ENCODE measurements around the gene HSP90AB1.

HSP90AB1 gene

DNA sequence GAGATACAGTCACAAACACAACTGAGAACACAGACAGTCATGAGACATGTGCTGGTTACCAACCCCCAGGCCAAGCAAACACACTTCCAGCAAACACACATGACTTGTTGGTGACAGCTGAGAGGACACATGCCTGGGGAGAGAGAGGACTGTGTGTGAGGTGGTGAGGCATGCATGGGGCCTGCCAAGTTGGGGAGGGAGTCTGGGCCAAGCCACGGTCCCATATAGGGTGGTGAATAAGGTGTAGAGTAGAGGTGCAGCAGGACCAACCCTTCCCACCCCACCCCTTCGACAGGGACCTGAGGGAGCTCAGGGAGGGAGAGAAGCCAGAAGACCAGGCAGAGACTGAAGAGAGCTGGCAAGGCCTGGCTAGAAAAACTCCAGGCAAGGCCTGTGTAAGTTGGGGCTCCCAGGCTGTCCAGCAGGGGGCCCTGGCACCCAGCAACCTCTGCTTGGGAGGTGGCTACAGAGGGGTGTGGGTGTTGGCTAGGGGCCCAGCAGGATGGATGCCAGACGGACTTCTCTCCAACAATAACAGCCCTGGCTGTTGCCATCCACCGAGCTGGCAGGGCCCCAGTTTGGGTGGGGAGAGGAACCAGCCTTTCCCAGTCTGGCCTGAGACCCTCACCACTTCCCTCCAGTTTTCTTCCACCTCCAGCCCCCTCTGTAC, 25.5 kb upstream of the HSP90AB1 start (continued):
- 0 out of 2 replicates have a peak, but pooled peaks have one; percentile 17 for TF ChIP-seq ZNF324 (tag by site-specific recombination; IDR thresholded peaks at IDR 0.05)
- TF ChIP-seq ZNF239 (tag by site-specific recombination; IDR thresholded peaks at IDR 0.05): no peak
- no peak for TF ChIP-seq ZNF558 (tag by site-specific recombination; IDR thresholded peaks at IDR 0.05)
- TF ChIP-seq ZIC2 (tag by site-specific recombination; IDR thresholded peaks at IDR 0.05): peak; percentile 68
- no peak for TF ChIP-seq SETDB1 (IDR thresholded peaks at IDR 0.05; ENCODE audit: insufficient read length, low read length)
- peak; percentile 56; the same call in 1 of the 2 replicates for TF ChIP-seq ZFP69B (tag by site-specific recombination; IDR thresholded peaks at IDR 0.05)
- TF ChIP-seq ZNF155 (tag by site-specific recombination; IDR thresholded peaks at IDR 0.05): no peak
- peak; percentile 54; the same call in 1 of the 2 replicates for TF ChIP-seq ZNF366 (tag by site-specific recombination; conservative IDR thresholded peaks at IDR 0.05)
- TF ChIP-seq, protein P1, sequence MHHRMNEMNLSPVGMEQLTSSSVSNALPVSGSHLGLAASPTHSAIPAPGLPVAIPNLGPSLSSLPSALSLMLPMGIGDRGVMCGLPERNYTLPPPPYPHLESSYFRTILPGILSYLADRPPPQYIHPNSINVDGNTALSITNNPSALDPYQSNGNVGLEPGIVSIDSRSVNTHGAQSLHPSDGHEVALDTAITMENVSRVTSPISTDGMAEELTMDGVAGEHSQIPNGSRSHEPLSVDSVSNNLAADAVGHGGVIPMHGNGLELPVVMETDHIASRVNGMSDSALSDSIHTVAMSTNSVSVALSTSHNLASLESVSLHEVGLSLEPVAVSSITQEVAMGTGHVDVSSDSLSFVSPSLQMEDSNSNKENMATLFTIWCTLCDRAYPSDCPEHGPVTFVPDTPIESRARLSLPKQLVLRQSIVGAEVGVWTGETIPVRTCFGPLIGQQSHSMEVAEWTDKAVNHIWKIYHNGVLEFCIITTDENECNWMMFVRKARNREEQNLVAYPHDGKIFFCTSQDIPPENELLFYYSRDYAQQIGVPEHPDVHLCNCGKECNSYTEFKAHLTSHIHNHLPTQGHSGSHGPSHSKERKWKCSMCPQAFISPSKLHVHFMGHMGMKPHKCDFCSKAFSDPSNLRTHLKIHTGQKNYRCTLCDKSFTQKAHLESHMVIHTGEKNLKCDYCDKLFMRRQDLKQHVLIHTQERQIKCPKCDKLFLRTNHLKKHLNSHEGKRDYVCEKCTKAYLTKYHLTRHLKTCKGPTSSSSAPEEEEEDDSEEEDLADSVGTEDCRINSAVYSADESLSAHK (tag by site-specific recombination; IDR thresholded peaks at IDR 0.05): no peak
- TF ChIP-seq ZNF133 (tag by site-specific recombination; IDR thresholded peaks at IDR 0.05): no peak
- TF ChIP-seq, protein P2, sequence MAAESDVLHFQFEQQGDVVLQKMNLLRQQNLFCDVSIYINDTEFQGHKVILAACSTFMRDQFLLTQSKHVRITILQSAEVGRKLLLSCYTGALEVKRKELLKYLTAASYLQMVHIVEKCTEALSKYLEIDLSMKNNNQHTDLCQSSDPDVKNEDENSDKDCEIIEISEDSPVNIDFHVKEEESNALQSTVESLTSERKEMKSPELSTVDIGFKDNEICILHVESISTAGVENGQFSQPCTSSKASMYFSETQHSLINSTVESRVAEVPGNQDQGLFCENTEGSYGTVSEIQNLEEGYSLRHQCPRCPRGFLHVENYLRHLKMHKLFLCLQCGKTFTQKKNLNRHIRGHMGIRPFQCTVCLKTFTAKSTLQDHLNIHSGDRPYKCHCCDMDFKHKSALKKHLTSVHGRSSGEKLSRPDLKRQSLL (tag by site-specific recombination; IDR thresholded peaks at IDR 0.05): no peak
- TF ChIP-seq ZNF548 (tag by site-specific recombination; IDR thresholded peaks at IDR 0.05): no peak
- peak; percentile 31; the same call in 1 of the 2 replicates for TF ChIP-seq IKZF3 (tag by site-specific recombination; IDR thresholded peaks at IDR 0.05)
- no peak for TF ChIP-seq ZNF10 (tag by site-specific recombination; IDR thresholded peaks at IDR 0.05)
- TF ChIP-seq, protein P3, sequence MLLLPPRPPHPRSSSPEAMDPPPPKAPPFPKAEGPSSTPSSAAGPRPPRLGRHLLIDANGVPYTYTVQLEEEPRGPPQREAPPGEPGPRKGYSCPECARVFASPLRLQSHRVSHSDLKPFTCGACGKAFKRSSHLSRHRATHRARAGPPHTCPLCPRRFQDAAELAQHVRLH (tag by site-specific recombination; IDR thresholded peaks at IDR 0.05): no peak
- no peak for TF ChIP-seq MYNN (tag by site-specific recombination; IDR thresholded peaks at IDR 0.05; ENCODE audit: borderline replicate concordance)
- peak; percentile 10; the same call in 1 of the 2 replicates for TF ChIP-seq ZNF654 (tag by site-specific recombination; IDR thresholded peaks at IDR 0.05; ENCODE audit: low read depth)
- peak; percentile 49 for TF ChIP-seq KLF9 (tag by site-specific recombination; IDR thresholded peaks at IDR 0.05; ENCODE audit: low read depth)
- no peak for TF ChIP-seq ZNF174 (tag by site-specific recombination; IDR thresholded peaks at IDR 0.05)

DNA sequence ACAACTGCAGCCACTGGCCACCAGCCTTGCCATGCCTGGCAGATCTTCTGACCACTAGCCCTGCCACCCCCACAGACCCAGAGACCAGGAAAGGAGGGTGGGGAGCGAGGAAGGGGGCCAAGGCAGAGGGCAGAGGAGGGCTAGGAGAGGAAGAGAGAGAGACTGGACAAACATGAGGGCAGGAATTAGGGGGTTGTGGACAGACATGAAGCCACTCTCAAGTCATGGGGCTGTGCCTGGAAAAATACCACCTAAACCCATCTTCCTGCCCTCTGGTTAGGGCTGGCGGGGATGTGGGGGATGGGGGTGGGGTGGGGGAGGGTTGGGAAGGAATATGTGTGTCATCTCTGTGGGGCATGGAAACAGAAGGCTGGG, 25.0 kb upstream of the HSP90AB1 start:
- TF ChIP-seq ZNF626 (tag by site-specific recombination; IDR thresholded peaks at IDR 0.05) (no peak), ZFHX2 (tag by site-specific recombination; conservative IDR thresholded peaks at IDR 0.05) (peak; percentile 11; the same call in 1 of the 2 replicates), ZNF341 (tag by site-specific recombination; IDR thresholded peaks at IDR 0.05; ENCODE audit: low read depth) (peak; percentile 18), IKZF3 (tag by site-specific recombination; IDR thresholded peaks at IDR 0.05) (no peak), RBAK (tag by site-specific recombination; IDR thresholded peaks at IDR 0.05) (no peak)
- TF ChIP-seq, protein P3 (tag by site-specific recombination; IDR thresholded peaks at IDR 0.05): no peak
- ChIA-PET CTCF (interaction anchor here (0.6 to 11.1 kb wide), 9 partner anchors 8 to 458 kb away, joined by 3 to 148 read pairs (median 4); partner anchors contain the start of genes HSP90AB1 and SLC35B2), POLR2A (interaction anchor here (0.6 to 5.7 kb wide), 7 partner anchors 25 to 88 kb away, joined by 3 to 90 read pairs (median 4); partner anchors contain the start of gene HSP90AB1)
- peak overlapping the region; percentile 60 for H3K27ac ChIP-seq (ENCODE audit: extremely low read depth, low read depth, low read length)
- no peaks in the 10 kb centered on the region for H3K36me3 ChIP-seq (ENCODE audit: control insufficient read depth in 2 of 2, insufficient read depth in 1 of 2, low read length in 2 of 2)
- H3K4me3 ChIP-seq (ENCODE audit: low read depth, low read length): no peak overlapping the region
- no peaks in the 10 kb centered on the region for H3K9me3 ChIP-seq (ENCODE audit: control insufficient read depth, insufficient read depth, low read depth, low read length)
- H3K4me1 ChIP-seq (ENCODE audit: control insufficient read depth, insufficient read depth, low read length): peaks cover 27% of the 10 kb centered on the region
